HG03159 (cell line): ENCODE data around the gene FCF1.

Experiments
- ATAC-seq: cut with Tn5 transposase; IDR thresholded peaks from one replicate; pipeline ENCODE4 v1.9.1; 2021; ENCODE audit warnings: mild to moderate bottlenecking, moderate library complexity; ENCODE audit not compliant: unreplicated experiment

FCF1 gene

DNA sequence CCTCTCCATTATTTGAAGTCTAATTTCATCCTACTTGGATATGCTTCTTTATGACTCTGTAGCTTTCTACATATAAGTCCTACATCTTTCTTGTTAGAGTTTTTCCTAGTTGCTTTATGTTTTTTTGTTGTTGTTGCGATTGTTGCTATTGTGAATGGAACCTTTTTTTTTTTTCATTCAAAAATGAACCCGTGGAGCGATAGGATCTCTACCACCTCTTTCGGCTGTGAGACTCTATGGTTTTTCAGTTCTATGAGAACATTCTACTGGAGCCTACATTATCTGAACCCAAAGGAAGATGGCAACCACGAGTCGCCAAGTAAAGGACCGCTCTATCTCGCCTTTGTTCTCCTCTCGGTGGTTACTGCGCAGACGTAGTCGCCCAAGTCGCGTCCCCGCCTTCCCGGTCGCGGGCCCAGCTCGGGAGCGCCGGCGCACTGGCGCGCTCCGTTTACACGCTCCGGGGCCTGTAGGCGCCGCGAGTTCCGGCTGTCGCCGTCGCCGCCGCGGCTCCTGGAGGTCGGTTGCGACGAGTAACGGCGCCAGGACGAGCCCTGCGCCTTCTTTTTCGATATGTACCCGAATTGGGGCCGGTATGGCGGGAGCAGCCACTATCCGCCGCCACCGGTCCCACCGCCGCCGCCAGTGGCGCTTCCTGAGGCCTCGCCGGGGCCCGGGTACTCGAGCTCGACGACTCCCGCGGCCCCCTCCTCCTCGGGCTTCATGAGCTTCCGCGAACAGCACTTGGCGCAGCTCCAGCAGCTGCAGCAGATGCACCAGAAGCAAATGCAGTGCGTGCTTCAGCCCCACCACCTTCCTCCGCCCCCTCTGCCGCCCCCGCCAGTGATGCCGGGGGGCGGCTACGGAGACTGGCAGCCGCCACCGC lies 50.2 kb downstream of the FCF1 start, which contains the start of gene YLPM1:
YLPM1 (plus strand) TSS at position 400 of the 886 bp plus-strand sequence; CDS start at position 574, 174 bp downstream.
- ATAC-seq, result peak; percentile 92

DNA sequence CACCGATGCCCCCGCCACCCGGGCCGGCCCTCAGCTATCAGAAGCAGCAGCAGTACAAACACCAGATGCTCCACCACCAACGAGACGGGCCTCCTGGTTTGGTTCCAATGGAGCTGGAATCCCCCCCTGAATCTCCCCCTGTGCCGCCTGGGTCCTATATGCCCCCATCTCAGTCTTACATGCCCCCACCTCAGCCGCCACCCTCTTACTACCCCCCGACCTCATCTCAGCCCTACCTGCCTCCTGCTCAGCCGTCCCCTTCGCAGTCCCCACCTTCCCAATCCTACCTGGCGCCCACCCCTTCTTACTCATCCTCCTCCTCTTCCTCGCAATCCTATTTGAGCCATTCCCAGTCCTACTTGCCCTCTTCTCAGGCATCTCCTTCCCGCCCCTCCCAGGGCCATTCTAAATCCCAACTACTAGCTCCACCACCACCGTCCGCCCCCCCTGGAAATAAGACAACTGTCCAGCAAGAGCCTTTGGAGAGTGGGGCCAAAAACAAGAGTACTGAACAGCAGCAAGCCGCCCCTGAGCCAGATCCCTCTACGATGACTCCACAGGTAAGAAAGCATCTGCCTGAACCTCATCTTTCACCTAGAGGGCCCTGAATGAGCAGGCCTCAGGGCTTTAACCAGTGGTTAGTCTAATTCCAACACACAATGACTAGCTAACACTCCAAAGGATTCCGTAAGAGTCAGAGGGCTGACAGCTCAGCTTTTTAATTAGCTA lies 51.0 kb downstream of the FCF1 start:
- no peak for ATAC-seq

DNA sequence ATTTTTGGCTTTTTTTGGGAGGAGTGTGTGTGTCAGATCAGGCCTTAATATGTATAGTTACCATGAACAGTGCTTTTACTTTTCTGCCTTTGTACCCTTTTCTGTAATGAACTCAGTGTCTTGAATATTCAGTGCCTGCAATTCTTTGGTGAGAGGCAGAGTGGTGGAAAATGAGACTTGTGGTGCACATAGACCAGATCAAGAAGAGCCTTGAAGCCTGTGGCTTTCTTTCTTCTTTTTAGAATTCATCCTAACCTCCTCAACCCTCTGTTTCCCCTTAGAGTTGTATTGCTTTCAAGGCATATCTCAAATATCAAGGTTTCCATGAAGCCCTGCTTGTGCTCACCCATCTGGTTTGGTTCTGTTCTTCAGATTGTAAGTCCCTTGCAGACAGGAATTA lies 52.8 kb downstream of the FCF1 start:
- ATAC-seq, result no peak

DNA sequence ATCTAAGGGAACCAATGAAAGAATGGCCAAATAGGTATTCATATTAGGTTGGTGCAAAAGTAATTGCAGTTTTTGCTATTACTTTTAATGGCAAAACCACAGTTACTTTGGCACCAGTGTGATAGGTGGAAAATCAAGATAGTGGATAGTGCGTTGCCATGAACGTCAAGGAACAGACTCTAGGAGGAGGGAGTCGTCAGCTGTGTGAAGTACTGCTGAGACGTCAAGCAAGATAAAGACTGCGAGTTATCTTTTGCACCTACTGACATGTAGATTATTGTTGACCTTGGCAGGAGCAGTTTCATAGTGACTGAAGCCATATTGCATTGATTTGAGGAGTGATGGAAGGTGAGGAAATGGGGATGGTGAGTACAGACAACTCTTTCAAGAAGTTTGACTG lies 58.5 kb downstream of the FCF1 start:
- no peak for ATAC-seq

DNA sequence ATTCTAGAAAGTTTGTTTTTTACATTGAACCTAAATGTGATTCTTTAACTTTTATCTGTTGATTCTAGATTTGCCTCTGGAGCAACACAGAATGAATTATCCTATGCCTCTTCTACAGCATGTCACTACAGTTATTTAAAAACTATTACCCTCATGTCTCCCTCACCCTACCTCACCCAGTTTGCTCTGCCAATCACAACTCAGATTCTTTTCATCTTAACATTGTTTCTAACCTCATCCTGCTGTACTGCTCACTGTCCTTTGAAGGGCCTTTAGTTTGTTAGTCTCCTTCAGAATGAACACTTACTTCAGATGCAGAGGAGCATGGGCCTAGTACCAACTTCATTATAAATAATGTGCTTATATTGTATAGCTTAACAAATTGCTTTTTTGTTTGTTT lies 71.7 kb downstream of the FCF1 start:
- no peak for ATAC-seq

DNA sequence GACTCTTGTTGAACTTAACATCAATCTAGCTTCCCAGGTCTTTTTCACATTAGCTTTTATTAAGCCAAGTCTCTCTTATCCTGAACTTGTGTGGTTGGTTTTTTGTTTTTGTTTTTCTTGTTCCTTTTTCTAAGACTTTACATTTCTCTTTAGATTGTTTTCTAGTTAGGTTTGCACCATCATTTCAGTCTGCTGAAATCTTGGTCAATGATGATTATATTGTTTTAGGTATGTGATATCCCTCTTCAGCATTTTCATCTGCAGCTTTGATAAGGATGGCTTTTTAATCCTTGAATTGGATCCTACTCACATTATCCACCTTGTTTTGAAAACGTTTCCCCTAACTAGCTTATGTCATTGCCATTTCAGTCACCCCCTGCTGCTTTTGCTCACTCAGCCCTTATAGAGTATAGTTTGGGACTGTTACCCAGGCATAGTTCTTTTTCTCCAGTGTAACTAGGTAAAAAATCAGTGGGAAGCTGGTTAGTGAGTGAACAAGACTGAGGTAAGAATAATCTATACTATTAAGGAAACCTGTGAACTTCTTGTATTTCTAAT lies 72.2 kb downstream of the FCF1 start:
- ATAC-seq, result no peak

DNA sequence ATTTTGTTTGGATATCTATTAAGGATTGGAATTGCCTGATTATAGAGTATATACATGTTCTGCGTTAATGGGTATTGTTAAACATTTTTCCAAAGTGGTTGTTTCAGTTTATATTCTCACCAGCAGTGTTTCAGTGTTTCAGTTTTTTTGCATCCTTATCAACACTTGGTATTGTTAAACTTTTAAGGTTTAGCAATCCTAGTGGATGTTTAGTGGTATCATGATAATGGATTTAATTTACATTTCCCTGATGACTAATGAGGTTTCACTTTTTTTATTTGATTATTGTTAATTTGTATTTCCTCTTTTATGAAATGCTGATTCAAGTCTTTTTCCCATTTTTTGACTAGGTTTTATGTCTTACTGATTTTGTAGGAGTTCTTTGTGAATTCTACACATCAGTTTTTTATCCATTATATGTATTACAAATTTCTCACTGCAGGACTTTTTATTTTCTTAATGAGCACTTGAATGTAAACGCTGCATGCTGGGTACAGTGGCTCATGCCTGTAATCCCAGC lies 73.9 kb downstream of the FCF1 start:
- no peak for ATAC-seq
